Bone marrow (tissue), 2 donors: Measurements from ENCODE around the gene TENT4A.

Source experiments
- DNase-seq, 2 donors: peaks; one replicate each; lab custom pipeline; 2025; lab: John Stamatoyannopoulos, UW

The TENT4A gene

GRCh38 chr5:6700685-6701355 is 12.4 kb upstream of the TENT4A start:
- no peak for DNase-seq

DNA sequence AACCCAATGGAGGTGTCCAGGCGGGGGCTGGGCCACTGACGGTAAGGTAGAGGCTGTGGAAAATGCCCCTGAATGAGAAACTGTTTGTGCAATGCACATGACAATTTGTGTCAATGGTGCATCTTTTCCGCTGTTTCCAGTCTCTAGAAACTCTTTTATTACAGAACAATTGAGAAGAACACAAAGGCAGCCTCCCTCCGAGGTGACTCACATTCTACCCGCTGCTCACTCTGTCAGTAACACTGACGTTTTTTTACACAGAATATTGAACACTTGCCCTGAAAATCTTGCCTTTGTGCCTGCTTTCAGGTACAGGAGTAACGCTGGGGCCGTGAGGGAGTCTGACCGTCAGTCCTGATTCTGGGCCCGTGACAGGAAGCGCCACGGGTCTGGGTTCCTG is 11.7 kb upstream of the TENT4A start:
- no peak for DNase-seq

- DNase-seq, result no peak
Observed at GRCh38 chr5:6702633-6703032, 10.6 kb upstream of the TENT4A start.

- DNase-seq, result no peak
Observed at GRCh38 chr5:6703806-6704205, 9.4 kb upstream of the TENT4A start.

- DNase-seq, result no peak
Observed at GRCh38 chr5:6704361-6704851, 8.8 kb upstream of the TENT4A start.

DNA sequence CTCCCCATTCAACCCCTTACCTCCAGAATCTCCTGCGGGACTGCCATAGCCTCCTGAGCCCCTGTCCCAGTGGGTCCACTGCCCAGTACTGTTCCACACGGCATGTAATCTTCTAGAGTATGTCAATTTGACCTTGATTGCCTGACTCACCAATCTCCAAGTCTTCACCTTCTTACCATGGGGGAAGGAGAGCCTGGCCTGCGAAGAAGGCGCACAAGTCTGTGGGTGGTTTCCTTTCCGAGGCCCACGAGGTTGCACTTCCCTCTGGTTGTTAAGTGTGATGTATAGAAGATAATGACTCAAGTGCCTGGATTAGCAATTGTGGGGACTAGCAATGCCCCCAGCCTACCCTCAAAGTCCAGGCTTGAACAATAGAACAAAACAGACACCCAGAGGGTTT is 8.1 kb upstream of the TENT4A start:
- no peak for DNase-seq

DNA sequence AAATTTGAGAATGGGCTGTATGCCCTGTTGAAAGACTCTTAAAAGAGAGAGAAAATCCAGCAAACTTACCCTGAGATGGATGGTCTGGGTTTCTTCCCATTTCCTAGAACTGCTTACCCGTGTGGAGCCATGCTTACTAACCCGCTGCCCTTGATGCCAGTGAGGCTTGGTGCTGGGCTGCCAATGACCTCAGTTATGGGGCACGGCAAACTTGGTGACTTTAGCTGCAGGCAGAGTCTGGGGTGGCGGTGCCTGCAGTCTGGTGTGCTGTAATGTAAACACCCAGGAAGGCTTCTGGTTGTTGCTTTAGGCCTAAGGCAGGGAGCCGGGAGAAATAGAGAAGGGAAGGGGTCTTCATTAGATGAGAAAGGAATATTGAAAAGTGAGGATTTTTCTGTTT is 7.3 kb upstream of the TENT4A start:
- DNase-seq, result no peak

DNA sequence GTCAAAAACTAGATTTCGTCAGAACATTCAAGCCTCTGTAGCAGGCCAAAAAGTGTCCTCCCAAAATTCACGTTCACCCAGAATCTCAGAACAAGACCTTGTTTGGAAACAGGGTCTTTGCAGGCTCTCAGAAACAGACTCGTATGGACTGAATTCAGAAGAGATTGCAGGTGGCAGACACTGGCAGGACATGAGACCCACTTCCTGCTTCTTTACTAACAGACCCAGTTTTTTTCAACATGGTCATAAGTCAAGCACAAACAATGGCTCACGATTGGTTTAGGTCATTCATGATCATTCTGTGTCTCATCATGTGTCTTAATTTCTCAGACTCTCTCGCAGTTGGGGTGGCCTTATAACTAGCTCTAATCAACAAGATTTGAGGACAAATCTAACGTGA is 5.4 kb upstream of the TENT4A start:
- no peak for DNase-seq

- no peak for DNase-seq
Observed at GRCh38 chr5:6708814-6709213, 4.4 kb upstream of the TENT4A start.

GRCh38 chr5:6710070-6710469 is 3.2 kb upstream of the TENT4A start:
- DNase-seq, result no peak

DNA sequence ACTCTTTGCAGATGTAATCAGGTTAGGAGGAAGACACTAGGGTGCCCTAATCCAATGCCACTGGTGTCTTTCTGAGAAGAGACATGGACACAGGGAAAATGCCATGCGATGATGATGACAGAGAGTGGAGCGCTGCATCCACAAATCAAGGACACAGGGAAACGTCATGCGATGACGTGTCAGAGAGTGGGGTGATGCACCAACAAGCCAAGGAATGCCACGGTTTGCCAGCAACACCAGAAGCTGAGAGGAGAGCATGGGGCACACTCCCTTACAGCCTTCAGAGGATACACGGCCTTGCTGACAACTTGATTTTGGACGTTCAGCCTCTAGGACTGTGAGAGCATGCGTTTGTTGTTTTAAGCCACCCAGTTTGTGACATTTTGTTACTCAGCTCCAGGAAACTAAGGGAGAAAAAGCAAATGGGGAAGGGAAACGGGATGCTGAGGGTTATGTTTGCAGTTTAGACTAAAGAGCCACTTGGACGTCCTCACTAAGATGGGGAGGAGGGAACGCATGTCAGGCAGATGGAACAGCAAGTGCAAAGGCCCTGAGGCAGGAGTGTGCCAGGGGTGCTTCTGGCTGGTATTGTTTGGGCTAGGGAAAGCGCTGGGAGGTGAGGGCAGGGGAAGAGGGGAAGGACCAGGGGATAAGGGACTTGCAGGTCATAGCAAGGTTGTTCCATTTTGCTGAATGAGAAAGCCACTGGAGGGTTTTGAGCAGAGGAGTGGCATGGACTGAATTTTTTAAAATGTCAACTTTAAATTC is 2.5 kb upstream of the TENT4A start:
- DNase-seq, result no peak

GRCh38 chr5:6711409-6712141 is 1.7 kb upstream of the TENT4A start:
- no peak for DNase-seq

DNA sequence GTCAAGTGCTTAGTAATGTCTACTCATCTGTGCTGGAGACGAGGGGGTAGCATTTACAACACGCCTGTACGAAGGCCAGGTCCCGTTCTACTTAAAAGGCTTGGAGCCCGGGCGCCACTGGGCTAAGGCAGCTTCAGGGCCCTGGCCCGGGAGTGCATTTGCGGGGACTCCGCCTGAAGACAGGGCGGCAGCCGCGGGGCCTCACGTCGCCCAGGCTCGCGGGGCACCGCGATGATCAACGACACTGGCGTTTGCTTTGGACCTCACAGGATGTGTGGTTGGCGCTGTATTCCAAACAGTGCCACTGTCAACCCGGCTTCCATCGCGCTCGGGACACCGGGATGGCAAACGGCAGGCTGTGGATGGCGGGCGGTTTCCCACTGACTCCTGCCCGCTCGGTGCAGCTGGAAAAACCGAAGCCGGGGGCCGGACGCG is 1.1 kb upstream of the TENT4A start:
- DNase-seq, result peak in 1 of 2 donors; percentile 70

DNA sequence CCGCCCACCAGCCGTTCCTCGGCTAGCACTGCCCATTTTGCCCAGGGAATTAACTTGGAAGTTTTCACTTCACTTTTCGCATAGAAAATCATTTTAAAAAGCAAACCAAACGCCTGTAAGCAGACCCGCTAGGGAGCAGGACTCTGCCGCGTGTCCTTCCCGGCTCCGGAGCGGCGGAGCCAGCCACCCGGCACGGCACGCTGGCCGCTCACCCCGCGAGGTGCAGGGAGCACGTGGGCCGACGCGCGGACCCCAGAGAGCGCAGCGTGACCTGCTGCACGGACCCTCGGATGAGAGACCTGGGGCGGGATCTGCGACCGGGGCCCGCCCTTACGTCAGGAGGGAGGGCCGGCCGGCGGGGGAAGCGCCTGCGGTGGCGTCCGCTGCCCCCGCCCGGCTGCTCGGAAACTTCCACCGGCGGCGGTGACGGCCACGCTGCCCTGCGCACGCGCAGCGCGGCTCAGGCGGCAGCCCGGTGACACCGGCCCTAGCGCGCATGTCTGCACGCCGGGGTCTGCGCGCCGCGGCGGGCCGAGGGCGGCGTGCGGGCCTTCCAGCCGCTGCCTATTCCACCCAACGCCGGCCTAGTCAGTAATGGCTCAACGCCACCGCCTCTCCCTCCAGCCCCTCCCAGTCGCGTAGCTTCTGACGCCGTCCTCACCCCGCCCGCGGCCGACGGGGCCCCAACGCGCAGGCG is 507 bp upstream of the TENT4A start:
- peak; percentile 85 to 93 for DNase-seq

- DNase-seq, result no peak
Observed at GRCh38 chr5:6714226-6715041, 1.2 kb downstream of the TENT4A start.

- DNase-seq, result no peak
Observed at GRCh38 chr5:6715271-6715670, 2.0 kb downstream of the TENT4A start.

DNA sequence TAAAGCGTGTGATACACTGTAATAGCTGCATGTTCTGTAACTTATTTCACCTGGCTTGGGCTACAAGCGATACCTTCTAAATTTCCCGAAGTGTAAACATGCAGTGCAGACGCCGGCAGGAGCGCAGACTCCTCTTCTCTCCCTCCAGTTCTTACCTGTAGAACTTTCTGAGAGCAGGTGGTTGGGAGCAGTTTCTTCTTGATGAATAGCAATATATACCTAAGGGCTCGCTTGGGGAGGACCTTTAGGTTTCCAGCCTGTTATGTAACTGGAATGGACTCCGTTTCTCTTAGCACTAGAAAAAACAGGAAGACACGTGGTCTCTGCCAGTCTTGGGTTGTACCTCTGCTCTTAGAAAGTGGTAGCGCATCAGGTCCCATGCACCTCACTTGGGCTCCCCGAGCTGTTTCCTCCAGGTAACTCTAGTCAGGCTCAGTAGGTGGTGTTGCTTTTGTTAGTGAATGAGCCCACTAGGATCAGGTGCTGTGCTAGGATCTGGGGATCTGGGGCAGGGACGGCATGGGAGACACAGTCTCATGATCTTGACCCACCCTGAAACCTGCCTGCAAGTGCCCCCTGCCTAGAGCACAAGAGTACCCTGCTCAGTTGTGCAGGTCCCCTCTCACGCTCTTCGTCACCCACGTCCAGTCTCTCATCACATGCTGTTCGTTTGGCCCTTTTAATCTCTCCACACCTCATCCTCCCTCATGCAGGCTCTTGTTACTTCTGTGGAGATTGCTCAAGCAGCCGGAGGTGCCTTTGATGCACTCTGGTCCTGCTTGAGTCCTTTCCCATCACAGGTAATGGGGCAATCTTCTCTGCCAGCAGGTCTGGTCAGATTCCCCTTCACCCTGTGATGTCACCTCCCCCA is 2.8 kb downstream of the TENT4A start:
- DNase-seq, result no peak

GRCh38 chr5:6716629-6717149 is 3.5 kb downstream of the TENT4A start:
- no peak for DNase-seq

DNA sequence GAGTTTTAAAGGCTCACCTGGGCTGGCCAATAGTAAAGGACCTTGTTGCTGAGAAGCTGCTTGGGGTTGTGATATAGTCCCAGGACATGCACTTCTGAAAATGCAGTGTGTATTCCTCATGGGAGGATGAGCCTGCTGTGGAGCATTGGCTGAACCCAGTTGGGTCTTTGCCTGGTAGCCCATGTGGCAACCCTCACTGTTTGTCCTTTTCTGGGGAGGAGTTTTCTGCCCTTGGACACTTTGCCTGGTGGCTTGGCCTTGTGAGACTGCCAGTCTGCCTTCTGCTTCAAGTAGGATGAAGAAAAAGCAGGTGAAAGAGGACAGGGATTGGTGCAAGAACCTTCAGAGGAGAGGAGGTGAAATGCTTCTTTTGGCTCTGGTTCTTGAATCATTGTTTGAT is 4.0 kb downstream of the TENT4A start:
- DNase-seq, result no peak

GRCh38 chr5:6717687-6718086 is 4.5 kb downstream of the TENT4A start:
- DNase-seq, result no peak
